ENCODE results near the gene TMEM187. TPM values are rescaled to one million over a fixed set of nuclear protein-coding genes. Genes with fewer than 3 reads are reported as not detected.

The TMEM187 gene
- total RNA-seq, 1 donor from 2014 or later = 10.6 TPM

DNA sequence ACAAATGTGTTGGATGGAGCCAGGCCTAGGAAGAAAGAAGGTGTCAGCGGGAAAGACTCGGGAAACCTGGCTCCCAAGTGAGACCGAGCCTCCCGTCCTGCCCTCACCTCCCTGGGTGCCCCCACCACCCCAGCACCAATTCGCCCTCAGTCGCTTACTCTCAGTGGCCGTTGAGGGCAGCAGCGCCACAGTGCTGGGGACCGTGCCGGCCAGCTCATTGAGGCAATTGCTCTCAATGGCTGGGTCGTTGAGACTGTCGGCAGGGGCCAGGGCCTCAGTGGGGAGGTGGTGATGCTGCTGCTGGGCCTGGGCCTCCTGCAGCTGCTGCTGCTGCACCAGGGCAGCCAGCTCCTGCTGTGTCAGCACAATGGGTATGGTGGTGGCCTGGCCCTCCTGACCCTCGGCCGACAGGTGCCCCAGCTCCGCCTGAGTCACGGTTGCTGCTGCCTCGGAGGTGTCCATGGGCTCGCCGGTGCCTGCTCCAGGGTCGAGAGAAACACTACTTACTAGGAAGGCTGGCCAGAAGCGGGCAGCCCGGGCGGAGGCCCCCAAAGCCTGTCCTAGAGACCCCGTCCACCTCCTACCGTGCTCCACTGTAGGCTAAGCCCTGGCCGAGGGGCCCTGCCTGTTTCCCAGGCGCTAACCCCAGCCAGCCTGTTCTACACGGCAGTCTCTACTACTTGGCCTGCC is 20.7 kb upstream of the TMEM187 start:
- intact Hi-C loops (cut with DNase I) = loop anchor here (2.0 kb wide), 1 partner anchor 189 kb away; no protein-coding TSS in a partner anchor
- no peak for DNase-seq (ENCODE audit: low spot score)

DNA sequence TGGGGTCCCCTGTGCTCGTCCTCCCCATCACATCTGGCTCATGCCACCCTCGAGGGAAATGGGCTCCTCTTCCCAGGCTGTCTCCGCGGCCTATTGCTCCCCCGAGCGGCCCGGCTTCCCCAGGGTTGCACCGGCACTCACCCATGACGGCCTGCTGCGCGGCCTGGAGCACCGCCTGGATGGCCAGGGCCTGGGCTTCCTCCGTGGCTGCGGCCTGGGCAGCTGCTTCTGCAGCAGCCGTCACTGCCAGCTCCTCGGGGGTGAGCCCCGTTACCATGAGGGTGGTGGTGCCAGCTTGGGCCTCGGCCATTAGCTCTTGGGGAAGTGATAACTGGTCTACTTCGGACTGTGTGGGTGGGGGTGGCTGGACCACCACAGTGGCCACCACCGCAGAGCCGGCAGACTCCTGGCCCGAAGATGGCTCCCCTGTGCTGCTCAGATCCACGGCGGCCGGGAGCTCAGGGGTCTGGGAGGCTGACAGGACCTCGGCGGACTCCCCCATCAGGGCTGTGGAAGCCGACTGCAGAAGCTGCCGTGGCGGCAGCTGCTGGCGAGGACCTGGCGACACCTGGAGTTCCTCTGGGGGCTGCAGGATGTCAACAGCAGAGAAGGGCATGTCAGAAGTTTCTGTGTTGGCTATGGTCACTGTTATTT is 20.1 kb upstream of the TMEM187 start:
- DNase-seq (ENCODE audit: low spot score) = no peak
- intact Hi-C loops (cut with DNase I) = loop anchor here (2.0 kb wide), 1 partner anchor 190 kb away; no protein-coding TSS in a partner anchor

DNA sequence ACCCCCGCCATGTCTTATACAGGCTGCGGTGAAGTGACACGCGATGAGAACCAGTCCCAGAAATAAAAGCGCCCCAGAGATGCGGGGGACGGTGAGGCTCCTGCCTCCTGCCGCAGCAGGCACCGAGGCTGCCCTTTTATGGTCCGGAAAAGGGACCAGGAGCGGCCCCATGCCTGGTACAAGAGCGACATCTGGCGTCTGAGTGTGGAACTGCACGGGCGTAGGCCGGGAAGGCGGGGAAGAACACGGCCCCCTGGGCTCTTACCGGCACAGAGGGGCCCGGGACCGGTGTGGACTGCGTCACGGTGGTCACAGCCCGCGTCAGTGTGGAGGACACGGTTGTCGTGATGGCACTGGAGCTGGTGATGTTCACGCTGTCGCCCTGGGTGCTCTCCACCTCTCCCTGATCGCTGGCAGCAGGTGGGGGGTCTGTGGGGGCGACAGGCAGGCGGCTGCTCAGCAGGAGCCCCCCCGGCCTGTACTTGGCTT is 19.2 kb upstream of the TMEM187 start:
- intact Hi-C loops (cut with DNase I) = loop anchor here (2.0 kb wide), 1 partner anchor 191 kb away; no protein-coding TSS in a partner anchor
- peak; percentile 93 for DNase-seq (ENCODE audit: low spot score)

DNA sequence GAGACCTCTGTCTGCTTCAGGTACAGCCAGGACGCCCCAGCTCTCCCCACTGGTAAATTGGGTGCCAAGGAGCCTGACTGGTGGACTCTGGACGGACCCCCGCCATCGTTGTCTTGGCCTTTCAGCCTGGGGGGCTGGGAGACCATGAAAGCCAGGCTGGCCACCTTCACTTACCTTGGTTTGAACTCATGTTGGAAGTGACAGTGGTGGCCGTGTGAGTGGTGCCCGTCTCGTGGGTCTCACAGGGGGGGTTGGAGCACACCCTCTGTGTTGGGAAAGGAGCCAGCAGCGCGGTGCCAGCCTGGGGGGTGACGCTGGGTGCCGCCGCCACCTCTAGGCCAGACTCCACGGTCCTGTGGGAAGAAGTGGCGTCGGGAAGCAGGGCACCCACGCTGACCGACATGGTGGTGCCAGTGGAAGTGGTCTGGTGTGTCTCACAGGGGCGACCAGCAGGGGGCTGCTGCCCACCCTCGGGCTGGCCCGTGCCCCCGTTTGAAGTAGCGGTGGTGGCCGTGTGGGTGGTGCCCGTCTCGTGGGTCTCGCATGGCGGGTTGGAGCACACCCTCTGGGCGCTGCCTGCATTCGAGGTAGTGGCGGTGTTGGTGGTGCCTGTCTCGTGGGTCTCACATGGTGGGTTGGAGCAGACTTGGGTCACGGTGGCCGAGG is 18.5 kb upstream of the TMEM187 start:
- intact Hi-C loops (cut with DNase I) = loop anchor here (2.0 kb wide), 1 partner anchor 191 kb away; no protein-coding TSS in a partner anchor
- DNase-seq (ENCODE audit: low spot score) = no peak

DNA sequence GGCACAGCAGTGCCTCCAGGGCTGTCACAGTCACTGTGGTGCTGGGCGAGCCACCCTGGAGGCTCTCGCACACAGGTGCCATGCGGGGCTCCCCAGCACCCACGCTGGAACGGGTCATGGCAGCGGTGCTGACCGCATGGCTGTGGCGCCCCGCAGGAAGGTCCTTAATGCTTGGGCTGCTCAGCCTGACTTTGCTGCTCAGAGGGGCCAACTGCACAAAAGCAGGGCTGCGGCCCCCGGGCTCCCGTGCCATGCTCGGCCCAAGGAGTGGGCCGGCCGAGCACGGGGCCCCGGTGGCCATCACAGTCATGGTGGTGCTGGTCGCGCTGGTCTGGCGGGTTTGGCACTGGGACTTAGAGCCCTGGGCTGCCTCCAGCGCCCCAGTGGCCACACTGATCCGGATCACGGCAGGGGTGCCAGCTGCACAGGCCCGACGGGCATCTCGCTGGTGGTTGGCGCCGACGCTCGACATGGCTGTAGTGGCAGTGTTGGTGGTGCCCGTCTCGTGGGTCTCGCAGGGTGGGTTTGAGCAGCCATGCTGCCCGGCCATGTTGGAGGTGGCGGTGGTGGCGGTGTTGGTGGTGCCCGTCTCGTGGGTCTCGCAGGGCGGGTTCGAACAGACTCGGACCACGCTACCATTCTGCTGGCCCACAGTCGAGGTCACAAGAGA is 17.9 kb upstream of the TMEM187 start:
- DNase-seq (ENCODE audit: low spot score) = no peak
- intact Hi-C loops (cut with DNase I) = no loop called here

DNA sequence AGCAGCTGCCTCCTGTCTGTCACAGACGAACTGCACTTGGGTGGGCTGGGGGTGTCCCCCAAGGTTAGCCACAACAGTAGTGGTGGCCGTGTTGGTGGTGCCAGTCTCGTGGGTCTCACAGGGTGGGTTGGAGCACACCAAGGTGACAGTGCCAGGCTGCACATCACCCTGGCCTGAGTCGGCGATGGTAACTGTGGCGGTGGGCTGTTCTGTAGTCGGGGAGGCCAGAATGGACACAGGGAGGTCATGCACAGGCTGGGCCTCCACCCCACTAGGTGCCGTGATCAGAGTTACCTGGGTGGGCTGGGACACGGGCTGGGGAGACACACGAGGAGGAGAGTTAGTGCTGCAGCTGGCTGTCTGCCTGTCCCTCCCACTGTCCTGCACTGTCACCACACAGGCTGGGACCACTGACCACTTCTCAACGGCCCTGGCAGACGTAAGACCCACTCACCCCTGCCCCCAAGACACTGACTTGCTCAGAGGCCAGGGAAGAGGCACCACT is 17.3 kb upstream of the TMEM187 start:
- DNase-seq (ENCODE audit: low spot score) = no peak
- intact Hi-C loops (cut with DNase I) = no loop called here

DNA sequence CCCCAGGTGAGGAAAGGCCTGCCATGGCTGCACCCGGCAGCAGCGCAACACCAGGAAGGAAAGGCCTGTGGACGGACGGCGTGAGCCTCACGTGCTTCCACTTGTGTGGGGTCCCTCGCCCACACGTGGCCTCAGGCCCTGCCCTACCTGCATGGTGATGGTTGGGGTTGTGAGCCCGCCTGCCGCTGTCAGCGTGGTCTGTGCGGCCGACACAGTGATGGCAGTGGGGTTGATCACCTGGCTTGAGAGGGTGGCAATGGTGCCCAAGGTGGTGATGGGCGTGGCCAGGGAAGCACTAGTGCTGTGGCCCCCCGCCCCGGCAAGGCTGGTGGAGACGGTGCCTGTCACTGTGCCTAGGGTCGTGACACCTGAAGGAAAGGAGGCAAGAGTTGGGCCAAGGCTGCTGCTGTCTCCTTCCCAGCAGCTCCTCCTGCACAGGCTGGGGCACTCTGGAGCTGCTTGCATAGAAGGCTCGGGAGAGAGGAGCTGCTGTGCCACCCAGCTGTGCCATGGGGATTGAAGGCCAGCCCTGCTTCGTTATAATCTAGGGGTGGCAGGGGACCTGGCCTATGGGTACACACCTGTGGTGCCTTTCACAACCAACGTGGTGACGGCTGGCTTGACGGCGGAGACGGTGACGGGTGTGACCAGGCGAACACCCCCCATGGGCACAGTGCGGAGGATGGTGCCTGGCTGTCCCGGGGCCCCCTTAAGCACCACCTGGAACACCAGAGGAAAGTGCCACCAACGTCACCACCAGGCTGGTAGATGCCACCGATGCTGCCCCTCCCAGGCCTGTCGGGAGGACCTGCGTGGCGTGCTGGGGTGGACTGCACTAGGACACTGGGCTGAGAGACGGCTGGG is 16.3 kb upstream of the TMEM187 start:
- no peak for DNase-seq (ENCODE audit: low spot score)
- intact Hi-C loops (cut with DNase I) = no loop called here

DNA sequence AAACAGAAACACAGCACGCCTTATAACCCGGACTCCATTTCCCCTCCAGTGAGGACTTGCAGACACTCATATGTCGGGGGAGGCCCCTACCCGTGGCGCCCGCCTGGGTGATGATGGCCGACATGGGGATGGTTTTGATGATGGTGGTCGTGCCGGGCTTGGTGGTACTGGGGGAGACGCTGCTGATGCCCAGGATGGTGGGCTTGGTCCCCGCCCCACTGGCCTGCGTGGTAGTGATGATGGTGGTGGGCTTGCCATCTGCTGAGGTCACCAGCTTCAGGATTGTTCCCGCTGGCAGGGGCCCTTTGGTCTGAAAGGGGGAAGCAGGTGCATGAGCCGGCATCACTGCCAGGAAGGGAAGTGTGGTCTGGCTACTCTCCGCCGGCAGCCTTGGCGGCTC is 15.3 kb upstream of the TMEM187 start:
- no peak for DNase-seq (ENCODE audit: low spot score)
- intact Hi-C loops (cut with DNase I) = no loop called here

DNA sequence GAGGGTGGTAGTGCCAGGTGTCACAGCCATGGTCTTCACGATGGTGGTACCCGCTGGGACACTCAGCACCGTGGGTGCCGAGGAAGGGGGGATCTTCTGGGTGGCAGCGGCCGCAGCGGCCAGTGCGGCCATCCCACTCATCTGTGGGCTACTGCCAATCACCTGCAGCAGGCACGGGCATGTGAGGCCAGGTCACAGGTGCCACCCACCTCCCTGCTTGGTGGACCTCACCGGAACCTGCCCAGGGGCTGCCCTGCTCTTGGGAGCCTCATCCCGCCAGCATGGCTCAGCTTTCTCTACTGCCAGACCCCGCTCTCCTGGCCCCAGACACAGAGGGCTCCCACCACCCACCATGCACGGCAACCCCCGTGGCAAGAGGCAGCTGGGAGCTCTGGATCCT is 13.9 kb upstream of the TMEM187 start:
- DNase-seq (ENCODE audit: low spot score) = no peak
- intact Hi-C loops (cut with DNase I) = no loop called here

DNA sequence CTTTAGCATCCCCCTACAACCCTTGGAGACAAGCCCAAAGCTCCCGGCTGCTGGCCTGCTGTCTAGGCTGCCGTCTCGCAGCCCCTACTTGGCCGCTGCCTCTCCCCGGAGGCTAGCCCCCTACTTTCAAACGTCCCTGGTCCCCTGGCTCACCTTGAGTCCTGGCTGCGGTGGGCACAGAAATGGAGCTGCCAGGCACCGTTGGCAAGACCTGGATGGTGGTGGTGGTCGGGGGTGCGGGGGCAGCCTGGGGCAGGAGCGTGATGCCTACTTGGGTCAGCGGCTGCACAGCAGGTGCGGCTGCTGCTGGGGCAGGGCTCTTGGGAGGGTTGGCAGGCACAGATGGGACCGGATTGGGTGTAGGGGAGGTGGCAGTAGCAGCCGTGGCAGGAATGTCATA is 12.9 kb upstream of the TMEM187 start:
- DNase-seq (ENCODE audit: low spot score) = no peak
- intact Hi-C loops (cut with DNase I) = no loop called here

DNA sequence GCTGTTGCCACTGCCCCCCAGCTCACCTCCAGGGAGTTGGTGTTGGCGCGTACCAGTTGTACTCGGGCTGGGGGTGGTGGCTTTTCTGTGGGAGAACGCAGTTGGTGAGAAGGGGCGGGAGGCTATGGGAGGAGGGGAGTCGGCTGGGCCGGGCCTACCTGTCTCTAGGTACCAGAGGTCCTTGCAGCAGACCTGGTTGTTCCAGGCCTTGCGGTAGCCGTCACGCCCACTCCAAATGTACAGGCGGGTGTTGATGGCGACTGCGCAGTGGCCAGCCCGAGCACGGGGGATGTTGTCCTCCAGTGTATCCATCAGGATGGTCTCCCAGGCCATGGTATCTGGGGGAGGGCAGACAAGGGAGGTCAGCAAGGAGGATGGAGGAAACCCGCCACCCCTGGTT is 12.5 kb upstream of the TMEM187 start:
- no peak for DNase-seq (ENCODE audit: low spot score)
- intact Hi-C loops (cut with DNase I) = no loop called here

DNA sequence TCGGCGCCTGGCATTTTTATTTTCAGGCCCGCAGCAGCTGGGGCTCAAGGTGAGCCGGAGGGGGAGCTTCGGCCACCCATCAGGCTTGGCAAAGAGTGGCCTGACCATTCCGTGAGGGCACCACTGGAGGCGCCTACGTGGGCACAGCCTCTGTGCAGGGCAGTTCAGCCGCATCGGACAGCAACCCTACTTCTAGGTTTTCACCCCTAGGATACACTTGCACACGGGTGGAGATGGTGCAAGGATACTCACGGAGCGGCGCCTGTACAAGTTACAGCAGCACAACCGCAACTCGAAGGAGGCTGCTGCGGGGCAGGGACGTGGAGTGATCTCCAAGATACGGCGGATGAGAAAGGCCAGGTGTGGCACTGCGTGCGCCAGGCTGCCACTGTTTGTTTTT is 11.8 kb upstream of the TMEM187 start:
- DNase-seq (ENCODE audit: low spot score) = no peak
- intact Hi-C loops (cut with DNase I) = no loop called here

DNA sequence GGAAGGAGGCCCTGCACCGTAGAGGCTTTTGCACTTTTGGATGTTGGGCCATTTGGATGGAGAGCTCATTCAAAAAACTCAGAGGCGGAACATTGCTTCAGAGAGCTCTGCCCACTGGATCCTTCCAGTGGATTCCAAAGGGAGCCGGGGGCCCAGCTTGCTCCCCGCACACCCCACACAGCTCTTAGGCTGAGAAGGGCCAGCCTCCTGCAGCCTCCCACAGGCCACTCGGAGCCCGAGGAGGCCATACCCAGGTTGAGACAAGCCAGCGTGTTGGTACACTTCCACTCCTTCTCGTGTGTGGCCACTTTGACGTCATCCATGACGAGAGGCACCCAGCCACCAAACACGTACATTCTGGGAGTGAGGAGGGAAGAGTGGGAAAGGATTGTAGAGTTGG is 11.3 kb upstream of the TMEM187 start:
- DNase-seq (ENCODE audit: low spot score) = no peak
- intact Hi-C loops (cut with DNase I) = no loop called here

DNA sequence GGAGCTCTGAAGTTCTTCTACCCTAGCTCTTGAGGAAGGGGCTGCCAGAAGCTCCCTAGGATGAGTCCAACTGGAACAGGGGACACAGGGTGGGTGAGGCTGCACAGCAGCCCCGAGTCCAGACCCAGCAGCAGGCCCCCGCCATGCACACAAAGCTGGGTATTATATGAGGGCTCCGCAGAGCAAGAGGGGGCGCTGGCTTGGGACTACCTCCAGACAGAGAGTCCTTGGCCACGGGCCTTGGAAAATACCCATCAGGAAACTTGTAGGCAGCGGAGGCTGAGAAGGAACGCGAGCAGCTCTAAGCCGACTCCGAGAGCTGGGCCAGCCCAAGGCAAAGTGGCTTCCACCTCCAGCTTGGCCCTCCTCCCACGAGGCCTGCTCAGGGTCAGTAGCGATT is 9.0 kb upstream of the TMEM187 start:
- no peak for DNase-seq (ENCODE audit: low spot score)
- intact Hi-C loops (cut with DNase I) = no loop called here

DNA sequence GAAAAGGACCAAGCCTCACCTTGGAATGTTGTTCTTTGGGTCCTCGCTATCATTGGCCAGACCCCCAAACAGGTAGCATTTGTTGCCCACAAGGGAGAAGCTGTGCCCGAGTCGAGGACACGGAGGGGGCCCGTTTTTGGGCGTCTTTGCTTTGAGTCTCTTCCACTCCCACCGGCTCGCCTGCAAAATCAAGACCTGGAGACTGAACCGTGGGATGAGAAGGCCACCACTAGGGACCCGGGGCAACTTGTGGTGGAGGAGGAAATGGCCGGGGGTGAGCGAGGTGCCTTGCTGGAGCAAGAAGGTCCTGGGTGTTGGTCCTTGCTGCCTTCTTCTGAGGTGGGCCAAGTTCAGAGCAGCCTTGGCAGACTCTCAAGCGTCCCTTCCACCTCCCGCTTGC is 8.4 kb upstream of the TMEM187 start:
- intact Hi-C loops (cut with DNase I) = no loop called here
- no peak for DNase-seq (ENCODE audit: low spot score)

DNA sequence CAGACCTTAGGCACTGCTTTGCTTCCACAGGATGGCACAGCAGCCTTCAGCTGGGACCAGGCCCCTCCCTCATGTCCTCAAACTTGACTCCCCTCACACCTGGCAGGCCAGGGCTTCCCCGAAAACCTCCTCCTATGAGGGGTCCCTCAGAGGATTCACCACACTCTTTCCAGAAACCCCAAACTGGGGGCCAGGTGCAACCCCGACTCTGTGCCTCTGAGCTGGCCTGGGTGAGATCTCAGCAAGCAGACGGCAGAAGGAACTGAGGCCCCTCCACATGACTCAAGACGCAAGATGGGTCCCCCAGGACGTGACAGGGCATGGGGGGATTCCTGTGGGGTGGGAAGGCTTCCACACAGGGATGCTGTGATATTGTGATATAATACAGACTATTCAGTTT is 7.1 kb upstream of the TMEM187 start:
- no peak for DNase-seq (ENCODE audit: low spot score)
- intact Hi-C loops (cut with DNase I) = no loop called here

DNA sequence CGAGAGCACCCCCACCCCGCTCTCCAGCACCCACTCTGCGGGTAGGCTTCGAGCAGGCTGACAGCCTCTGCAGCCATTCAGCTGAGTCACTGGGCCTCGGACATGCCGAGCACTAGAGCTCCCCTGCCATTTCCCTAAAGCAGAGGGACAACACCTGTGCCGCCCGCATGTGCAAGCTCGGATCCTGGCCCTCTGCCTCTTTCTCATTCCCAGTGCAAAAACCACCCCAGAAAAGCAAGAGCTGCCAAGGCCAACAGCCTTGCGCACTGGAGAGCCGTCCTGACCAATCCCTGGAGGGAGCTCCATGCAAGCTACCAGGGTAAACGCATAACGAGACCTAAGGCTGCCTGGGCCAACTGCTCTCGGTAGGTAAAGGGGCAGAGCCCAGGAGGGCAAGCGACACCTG is 6.3 kb upstream of the TMEM187 start:
- intact Hi-C loops (cut with DNase I) = no loop called here
- DNase-seq (ENCODE audit: low spot score) = no peak

DNA sequence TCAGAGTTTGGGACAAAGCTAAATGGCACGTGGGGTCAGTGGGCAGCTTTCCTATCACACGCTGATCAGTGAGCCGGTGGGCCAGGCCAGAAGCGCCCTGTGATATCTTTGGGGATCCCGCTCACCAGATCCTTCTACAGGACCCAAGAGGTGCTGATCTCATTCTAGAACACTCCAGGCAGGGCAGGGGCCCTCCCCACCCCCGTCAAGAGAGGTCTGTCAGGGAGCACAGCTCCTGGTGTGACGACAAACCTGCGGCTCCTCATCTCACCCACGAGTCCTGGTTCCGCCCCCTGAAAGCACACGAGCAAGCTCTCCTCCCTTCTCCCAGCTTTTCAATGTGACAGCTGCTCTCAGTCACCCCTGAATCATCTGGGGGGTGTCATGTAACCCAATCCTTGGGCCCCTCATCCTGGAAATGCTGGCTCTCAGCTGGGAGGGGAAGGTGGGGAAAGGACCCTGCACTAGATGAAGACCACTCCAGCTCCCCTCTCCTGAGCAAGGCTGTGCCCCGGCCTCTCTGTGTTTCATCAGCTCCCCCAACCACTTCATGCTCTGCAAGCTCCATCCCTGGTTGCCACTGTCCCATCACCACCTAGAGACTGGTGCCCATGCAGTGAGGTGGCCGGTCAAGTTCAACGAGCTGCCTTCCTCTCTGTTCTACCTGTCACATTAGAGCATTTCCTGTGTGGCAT is 5.6 kb upstream of the TMEM187 start:
- DNase-seq (ENCODE audit: low spot score) = no peak

More for the DNA sequence above, 5.6 kb upstream of the TMEM187 start:
- intact Hi-C loops (cut with DNase I) = no loop called here

Measured in cardiac septum (tissue), 1 donor.